DND-41 (cell line): ENCODE measurements around the gene SLC25A5.

Experiments
- ATAC-seq: fragments of 200-7000 bp; cut with Tn5 transposase; 3 replicates; pipeline ENCODE4 v1.9.1; 2021; ENCODE audit warnings: low read depth; ENCODE audit not compliant: insufficient read depth
- DNase-seq: peaks from one replicate; pipeline ENCODE4 v3.0.0-alpha.2; 2020
- H2AFZ ChIP-seq: 2 replicates; pipeline ENCODE4 v1.6.0; 2012; ENCODE audit warnings: low read depth, low read length
- H3K27ac ChIP-seq: 2 replicates; pipeline ENCODE4 v1.5.1; 2012; ENCODE audit warnings: low read length, inconsistent platforms
- H3K27me3 ChIP-seq: fragments of 200-600 bp; sonication (generic); 2 replicates; pipeline ENCODE4 v1.6.0; 2012; ENCODE audit warnings: low read length, mild to moderate bottlenecking, inconsistent platforms; ENCODE audit not compliant: insufficient read depth, poor library complexity
- H3K36me3 ChIP-seq: 2 replicates; pipeline ENCODE4 v1.5.1; 2012; ENCODE audit warnings: low read length, inconsistent platforms; ENCODE audit not compliant: insufficient read depth
- H3K4me1 ChIP-seq: 2 replicates; pipeline ENCODE4 v1.5.1; 2012; ENCODE audit warnings: mild to moderate bottlenecking, low read length; ENCODE audit not compliant: insufficient read depth
- H3K4me2 ChIP-seq: 2 replicates; pipeline ENCODE4 v1.6.0; 2012; ENCODE audit warnings: mild to moderate bottlenecking, moderate library complexity, low read length, inconsistent platforms; ENCODE audit not compliant: insufficient read depth
- H3K4me3 ChIP-seq, 2 experiments: fragments of 200-600 bp in 1 of 2; shearing (Covaris generic) in 1 of 2; 2 replicates each; pipeline ENCODE4 v1.5.1; 2012 to 2016; ENCODE audit warnings: inconsistent platforms in 2 of 2, low read length in 2 of 2, mild to moderate bottlenecking in 2 of 2, low read depth in 1 of 2, moderate library complexity in 1 of 2
- H3K79me2 ChIP-seq: 2 replicates; pipeline ENCODE4 v1.6.0; 2012; ENCODE audit warnings: low read length, inconsistent platforms; ENCODE audit not compliant: insufficient read depth
- H3K9ac ChIP-seq: 2 replicates; pipeline ENCODE4 v1.6.0; 2012; ENCODE audit warnings: low read depth, mild to moderate bottlenecking, inconsistent platforms, low read length, moderate library complexity
- H3K9me3 ChIP-seq: 2 replicates; pipeline ENCODE4 v1.5.1; 2012; ENCODE audit warnings: low read length, moderate library complexity, mild to moderate bottlenecking, inconsistent platforms; ENCODE audit not compliant: insufficient read depth, severe bottlenecking
- H4K20me1 ChIP-seq: 2 replicates; pipeline ENCODE4 v1.6.0; 2012; ENCODE audit warnings: low read length; ENCODE audit not compliant: insufficient read depth
- CTCF ChIP-seq: IDR thresholded peaks from 2 replicates; pipeline ENCODE4 v1.5.1; 2012; ENCODE audit warnings: borderline replicate concordance, low read length, moderate library complexity, mild to moderate bottlenecking; ENCODE audit not compliant: poor library complexity, severe bottlenecking; ENCODE audit errors: extremely low read depth
- EZH2 ChIP-seq: IDR thresholded peaks from 3 replicates; pipeline ENCODE4 v1.6.1; 2012; ENCODE audit warnings: borderline replicate concordance, low read depth, mild to moderate bottlenecking, moderate library complexity, low read length, inconsistent platforms; ENCODE audit not compliant: severe bottlenecking

Gene SLC25A5

GRCh38 chrX:119442286-119442685 lies 26.0 kb upstream of the SLC25A5 start:
- Histone ChIP-seq H3K4me2 (no peak overlapping the region), H3K4me3 (no peak overlapping the region), H3K27ac (no peak overlapping the region), H3K9ac (no peak overlapping the region), H4K20me1 (no peaks in the 10 kb centered on the region), H3K79me2 (no peaks in the 10 kb centered on the region), H3K4me1 (no peaks in the 10 kb centered on the region), H2AFZ (no peak overlapping the region), H3K36me3 (no peaks in the 10 kb centered on the region), H3K27me3 (no peaks in the 10 kb centered on the region), H3K9me3 (no peaks in the 10 kb centered on the region)
- no peak for ATAC-seq
- TF ChIP-seq EZH2 (no peak), CTCF (no peak)
- no peak for DNase-seq

DNA sequence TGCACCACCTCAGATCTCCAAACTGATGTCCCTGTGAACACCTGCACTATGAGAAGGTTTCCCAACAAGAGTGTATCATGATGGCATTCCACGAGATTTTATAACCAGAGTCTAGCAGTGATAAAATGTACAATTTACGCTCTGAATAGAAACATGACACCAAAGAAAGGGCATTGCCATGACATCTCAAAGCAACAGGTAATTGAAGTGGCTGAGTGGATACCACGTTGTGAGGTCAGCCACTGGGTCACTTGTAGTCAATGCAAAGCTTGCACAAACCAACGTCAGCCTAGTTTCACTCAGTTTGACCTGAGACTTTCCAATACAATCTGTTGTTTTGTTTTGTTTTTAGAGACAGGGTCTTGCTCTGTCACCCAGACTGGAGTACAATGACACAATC lies 15.0 kb upstream of the SLC25A5 start:
- Histone ChIP-seq H3K4me3 (no peak overlapping the region), H3K27ac (no peak overlapping the region), H2AFZ (no peak overlapping the region), H4K20me1 (no peaks in the 10 kb centered on the region), H3K79me2 (no peaks in the 10 kb centered on the region), H3K4me2 (no peak overlapping the region), H3K36me3 (no peaks in the 10 kb centered on the region), H3K9me3 (no peaks in the 10 kb centered on the region), H3K9ac (no peak overlapping the region), H3K4me1 (no peaks in the 10 kb centered on the region), H3K27me3 (no peaks in the 10 kb centered on the region)
- TF ChIP-seq CTCF (no peak), EZH2 (no peak)
- DNase-seq, result no peak
- no peak for ATAC-seq

GRCh38 chrX:119455264-119455663 lies 13.0 kb upstream of the SLC25A5 start:
- Histone ChIP-seq H3K9me3 (no peaks in the 10 kb centered on the region), H4K20me1 (no peaks in the 10 kb centered on the region), H3K4me1 (no peaks in the 10 kb centered on the region), H3K27ac (no peak overlapping the region), H3K36me3 (no peaks in the 10 kb centered on the region), H3K9ac (no peak overlapping the region), H3K79me2 (no peaks in the 10 kb centered on the region), H3K4me2 (no peak overlapping the region), H2AFZ (no peak overlapping the region), H3K4me3 (no peak overlapping the region), H3K27me3 (no peaks in the 10 kb centered on the region)
- no peak for ATAC-seq
- TF ChIP-seq EZH2 (no peak), CTCF (no peak)
- DNase-seq, result no peak

- Histone ChIP-seq H3K27me3 (no peaks in the 10 kb centered on the region), H3K4me2 (no peak overlapping the region), H3K9ac (no peak overlapping the region), H3K79me2 (no peaks in the 10 kb centered on the region), H3K27ac (no peak overlapping the region), H3K4me3 (no peak overlapping the region), H3K36me3 (no peaks in the 10 kb centered on the region), H3K4me1 (no peaks in the 10 kb centered on the region), H3K9me3 (no peaks in the 10 kb centered on the region), H2AFZ (no peak overlapping the region), H4K20me1 (no peaks in the 10 kb centered on the region)
- DNase-seq (no peak), ATAC-seq (no peak)
- TF ChIP-seq CTCF (no peak), EZH2 (no peak)
Observed at GRCh38 chrX:119459181-119459580, 9.1 kb upstream of the SLC25A5 start.
